Vagina (tissue), 2 donors: ENCODE results near the gene TMEM8B. TPM values are rescaled to one million over a fixed set of nuclear protein-coding genes. Genes with fewer than 3 reads are reported as not detected.
A peak's percentile ranks its signal among the peaks of the same experiment; 100 is the strongest.

Source experiments
- DNase-seq, 2 donors: peaks; one replicate each; pipeline ENCODE4 v3.0.0-alpha.2; 2017; ENCODE audit errors: extremely low spot score in 2 of 2
- H3K27ac ChIP-seq: fragments of 200-600 bp; sonication (generic); one replicate; pipeline ENCODE4 v1.5.1; 2019
- H3K27me3 ChIP-seq: fragments of 200-600 bp; sonication (generic); one replicate; pipeline ENCODE4 v1.5.1; 2019
- H3K36me3 ChIP-seq, 2 donors: fragments of 200-600 bp; sonication (generic); one replicate each; pipeline ENCODE4 v1.5.1; 2017 to 2019
- H3K4me1 ChIP-seq: fragments of 200-600 bp; sonication (generic); one replicate; pipeline ENCODE4 v1.5.1; 2019
- H3K4me3 ChIP-seq, 2 donors: fragments of 200-600 bp; sonication (generic); 1 replicate in 1 of 2; 2 replicates in 1 of 2; pipeline ENCODE4 v1.5.1; 2016 to 2019
- H3K9me3 ChIP-seq: fragments of 200-600 bp; sonication (generic); one replicate; pipeline ENCODE4 v1.5.1; 2019
- POLR2A ChIP-seq, 2 donors: fragments of 450-650 bp; IDR thresholded peaks; one replicate each; pipeline ENCODE4 v1.6.1; 2017; ENCODE audit warnings: antibody characterized with exemption in 2 of 2, mild to moderate bottlenecking in 2 of 2, moderate library complexity in 2 of 2
- POLR2AphosphoS5 ChIP-seq, 2 donors: sonication (generic); formaldehyde crosslinking; IDR thresholded peaks; one replicate each; pipeline ENCODE4 v1.9.0; 2017; ENCODE audit warnings: antibody characterized with exemption in 2 of 2, mild to moderate bottlenecking in 2 of 2, low read depth in 1 of 2; ENCODE audit not compliant: insufficient read depth in 1 of 2
- intact Hi-C: fragments of 100-400 bp; cut with DNase I; formaldehyde crosslinking; loops from one replicate; pipeline ENCODE4 v1.15.1; 2023
- total RNA-seq: library from RNA; depleted of rRNA; stranded (reverse); fragments of >200 nt; gene quantifications from one replicate; pipeline ENCODE4 v1.2.3, GENCODE V29; 2016
- TF ChIP-seq, protein P1 (sequence below), 3 experiments: fragments of 450-650 bp in 2 of 3; fragments of 200-600 bp in 1 of 3; sonication (generic) in 1 of 3; IDR thresholded peaks; one replicate each; pipeline ENCODE4 v1.5.1; 2017 to 2019; ENCODE audit warnings: antibody characterized with exemption in 3 of 3, mild to moderate bottlenecking in 2 of 3, moderate library complexity in 2 of 3

TMEM8B gene
- total RNA-seq, 1 donor from 2014 or later = 11.3 TPM

DNA sequence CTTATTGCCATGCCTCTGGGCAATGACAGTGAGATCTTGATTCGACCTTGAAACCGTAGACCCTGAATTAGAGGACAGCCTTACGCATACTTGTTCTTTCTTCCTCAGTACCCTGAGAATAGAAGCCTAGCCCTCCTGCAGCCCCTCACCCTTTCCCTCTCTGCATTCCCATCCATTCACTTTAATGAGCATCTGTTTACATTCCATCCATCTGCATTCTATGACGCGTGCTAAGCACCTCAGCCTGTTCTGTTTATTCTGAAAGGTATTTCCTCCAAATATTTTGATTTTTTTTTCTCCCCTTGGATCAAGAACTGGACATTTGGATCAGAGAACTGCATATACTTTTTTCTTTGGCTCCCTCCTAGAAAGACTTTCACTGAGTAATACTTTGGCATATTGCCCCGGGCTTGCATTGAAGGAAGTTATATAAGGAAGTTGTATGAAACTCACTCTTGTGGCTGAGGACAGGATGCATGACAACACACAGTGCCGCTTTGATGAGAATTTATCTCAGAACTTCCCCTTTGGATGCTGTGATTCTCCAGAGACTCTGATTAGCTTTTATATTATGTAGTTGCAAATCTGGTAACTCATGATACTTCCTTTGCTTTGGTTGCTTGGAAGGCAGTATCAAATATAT, 15.7 kb downstream of the TMEM8B start:
- H3K27ac ChIP-seq = peak overlapping the region; percentile 45
- no peak overlapping the region for H3K4me3 ChIP-seq
- no peaks in the 10 kb centered on the region for H3K27me3 ChIP-seq
- TF ChIP-seq POLR2A (IDR thresholded peaks at IDR 0.05) (no peak), POLR2AphosphoS5 (IDR thresholded peaks at IDR 0.05; ENCODE audit: insufficient read depth in 1 of 2, low read depth in 1 of 2) (peak in 1 of 2 donors; percentile 89)
- peaks cover 0 to 3% of the 10 kb centered on the region in 2 donors for H3K36me3 ChIP-seq
- no peak for DNase-seq
- intact Hi-C loops = loop anchor here (5.0 kb wide), 1 partner anchor 47 kb away; no protein-coding TSS in a partner anchor
- H3K9me3 ChIP-seq = no peaks in the 10 kb centered on the region
- peaks cover 30% of the 10 kb centered on the region for H3K4me1 ChIP-seq

DNA sequence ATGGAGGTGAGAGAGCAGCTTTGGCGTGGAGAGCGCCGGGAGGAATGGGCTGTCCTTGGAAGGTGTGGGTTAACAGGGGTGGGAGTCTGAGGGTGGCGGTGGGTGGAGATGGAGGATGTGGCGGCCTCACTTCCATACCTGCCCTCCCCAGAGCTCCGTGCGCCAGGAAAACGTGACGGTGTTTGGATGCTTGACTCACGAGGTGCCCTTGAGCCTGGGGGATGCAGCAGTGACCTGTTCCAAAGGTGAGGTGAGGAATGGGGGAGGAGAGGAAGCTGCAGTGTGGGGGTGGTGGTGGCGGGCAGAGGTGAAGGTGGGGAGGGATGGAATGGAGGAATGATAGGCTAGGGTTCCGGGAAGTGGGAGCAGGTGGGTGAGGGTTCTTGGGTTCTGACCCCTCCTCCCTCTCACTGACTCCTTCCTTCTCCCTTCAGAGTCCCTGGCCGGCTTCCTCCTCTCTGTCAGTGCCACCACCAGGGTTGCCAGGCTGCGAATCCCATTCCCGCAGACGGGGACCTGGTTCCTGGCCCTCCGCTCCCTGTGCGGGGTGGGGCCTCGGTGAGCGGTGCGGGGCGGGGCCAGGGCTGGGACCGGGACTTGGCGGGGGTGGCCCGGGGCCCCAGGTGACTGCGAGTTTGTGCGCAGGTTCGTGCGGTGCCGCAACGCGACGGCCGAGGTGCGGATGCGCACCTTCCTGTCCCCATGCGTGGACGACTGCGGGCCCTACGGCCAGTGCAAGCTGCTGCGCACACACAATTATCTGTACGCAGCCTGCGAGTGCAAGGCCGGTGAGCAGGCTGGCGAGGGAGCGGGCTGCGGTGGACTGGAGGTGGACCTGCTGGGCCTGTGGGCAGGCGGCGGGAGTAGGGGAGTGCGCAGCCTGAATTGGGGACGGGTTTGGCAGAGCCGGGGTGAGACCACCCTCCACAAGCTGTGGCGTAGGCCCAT, 17.1 kb downstream of the TMEM8B start:
- Histone ChIP-seq H3K27ac (no peak overlapping the region), H3K36me3 (peaks cover 0 to 3% of the 10 kb centered on the region in 2 donors), H3K4me3 (no peak overlapping the region), H3K4me1 (peaks cover 30% of the 10 kb centered on the region), H3K9me3 (no peaks in the 10 kb centered on the region), H3K27me3 (no peaks in the 10 kb centered on the region)
- intact Hi-C loops = loop anchor here (5.0 kb wide), 1 partner anchor 49 kb away; no protein-coding TSS in a partner anchor
- TF ChIP-seq POLR2AphosphoS5 (IDR thresholded peaks at IDR 0.05; ENCODE audit: insufficient read depth in 1 of 2, low read depth in 1 of 2) (no peak), POLR2A (IDR thresholded peaks at IDR 0.05) (no peak)
- TF ChIP-seq, protein P1, sequence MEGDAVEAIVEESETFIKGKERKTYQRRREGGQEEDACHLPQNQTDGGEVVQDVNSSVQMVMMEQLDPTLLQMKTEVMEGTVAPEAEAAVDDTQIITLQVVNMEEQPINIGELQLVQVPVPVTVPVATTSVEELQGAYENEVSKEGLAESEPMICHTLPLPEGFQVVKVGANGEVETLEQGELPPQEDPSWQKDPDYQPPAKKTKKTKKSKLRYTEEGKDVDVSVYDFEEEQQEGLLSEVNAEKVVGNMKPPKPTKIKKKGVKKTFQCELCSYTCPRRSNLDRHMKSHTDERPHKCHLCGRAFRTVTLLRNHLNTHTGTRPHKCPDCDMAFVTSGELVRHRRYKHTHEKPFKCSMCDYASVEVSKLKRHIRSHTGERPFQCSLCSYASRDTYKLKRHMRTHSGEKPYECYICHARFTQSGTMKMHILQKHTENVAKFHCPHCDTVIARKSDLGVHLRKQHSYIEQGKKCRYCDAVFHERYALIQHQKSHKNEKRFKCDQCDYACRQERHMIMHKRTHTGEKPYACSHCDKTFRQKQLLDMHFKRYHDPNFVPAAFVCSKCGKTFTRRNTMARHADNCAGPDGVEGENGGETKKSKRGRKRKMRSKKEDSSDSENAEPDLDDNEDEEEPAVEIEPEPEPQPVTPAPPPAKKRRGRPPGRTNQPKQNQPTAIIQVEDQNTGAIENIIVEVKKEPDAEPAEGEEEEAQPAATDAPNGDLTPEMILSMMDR (IDR thresholded peaks at IDR 0.05) = no peak
- no peak for DNase-seq

DNA sequence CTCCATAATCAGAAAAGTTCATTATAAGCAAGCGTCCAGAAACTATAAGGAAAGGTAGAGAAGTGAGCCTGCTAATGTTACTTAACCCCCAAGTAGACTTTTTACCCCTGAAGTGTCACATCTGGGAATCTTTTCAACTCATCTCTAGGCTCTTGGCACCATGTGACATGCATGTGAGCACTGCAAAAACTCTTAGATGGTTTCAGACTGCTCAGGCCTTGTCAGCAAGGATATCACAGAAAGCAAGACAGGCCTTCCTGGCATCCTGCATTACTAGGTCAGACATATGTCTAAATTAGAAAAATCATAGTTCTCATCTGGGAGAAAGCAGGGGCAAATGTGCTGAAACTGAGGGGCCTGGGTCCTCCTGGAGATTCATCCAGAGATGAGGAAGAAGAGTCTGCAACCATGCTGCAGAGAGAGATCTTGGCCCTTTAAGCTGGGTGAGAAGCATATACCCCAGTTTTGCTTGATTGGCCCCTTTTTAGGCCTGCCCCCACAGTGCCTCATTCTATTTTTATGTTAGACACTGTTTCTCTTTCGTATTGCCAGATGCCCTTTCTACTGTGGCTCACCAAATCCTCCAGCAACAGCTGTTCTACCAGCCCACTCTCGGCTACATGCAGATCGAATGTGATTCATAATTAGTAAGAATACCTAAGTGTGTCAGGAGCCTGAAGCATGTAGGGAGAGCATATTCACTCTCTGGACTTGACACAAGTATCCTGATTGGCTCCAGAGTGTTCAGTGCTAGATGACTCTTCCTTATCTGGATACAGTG, 19.0 kb downstream of the TMEM8B start:
- intact Hi-C loops = loop anchor here (5.0 kb wide), 1 partner anchor 51 kb away; no protein-coding TSS in a partner anchor

DNA sequence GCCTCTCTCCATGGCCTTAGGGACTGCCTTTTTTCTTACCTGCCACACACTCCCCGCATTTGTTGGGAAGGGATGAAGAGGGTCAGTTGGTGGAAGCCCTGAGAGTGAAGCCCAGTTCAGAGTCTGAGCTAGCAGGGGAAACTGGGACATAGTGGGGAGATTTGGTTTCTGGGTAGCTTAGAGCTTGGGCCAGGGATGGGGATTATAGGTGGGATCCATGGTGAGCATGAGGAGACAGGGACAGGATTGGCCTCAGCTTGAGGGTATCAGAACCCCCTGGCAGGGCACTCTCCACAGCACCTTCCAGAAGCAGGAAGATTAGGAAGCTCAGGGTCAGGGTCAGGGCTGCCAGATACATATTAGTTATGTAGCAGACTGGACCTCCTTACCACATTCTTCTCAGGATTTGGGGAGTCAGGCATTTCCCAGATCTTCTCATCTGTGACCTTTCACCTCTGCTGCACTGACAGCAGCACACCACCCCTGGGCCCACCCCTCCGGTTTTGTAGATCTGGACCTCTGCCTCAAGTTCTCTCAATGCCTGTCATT, 23.3 kb downstream of the TMEM8B start:
- no peaks in the 10 kb centered on the region for H3K4me1 ChIP-seq
- no peak overlapping the region for H3K27ac ChIP-seq
- intact Hi-C loops = no loop called here
- no peaks in the 10 kb centered on the region for H3K9me3 ChIP-seq
- TF ChIP-seq POLR2A (IDR thresholded peaks at IDR 0.05) (no peak), POLR2AphosphoS5 (IDR thresholded peaks at IDR 0.05; ENCODE audit: insufficient read depth in 1 of 2, low read depth in 1 of 2) (no peak)
- TF ChIP-seq, protein P1 (IDR thresholded peaks at IDR 0.05) = no peak
- peak; percentile 67 to 79 for DNase-seq
- H3K36me3 ChIP-seq = no peaks in the 10 kb centered on the region
- H3K27me3 ChIP-seq = no peaks in the 10 kb centered on the region
- H3K4me3 ChIP-seq = no peak overlapping the region

More for the DNA sequence above, 19.0 kb downstream of the TMEM8B start:
- no peak for DNase-seq
- Histone ChIP-seq H3K27ac (peak overlapping the region; percentile 12), H3K36me3 (peaks cover 0 to 3% of the 10 kb centered on the region in 2 donors), H3K9me3 (no peaks in the 10 kb centered on the region), H3K4me3 (no peak overlapping the region), H3K4me1 (peaks cover 30% of the 10 kb centered on the region), H3K27me3 (no peaks in the 10 kb centered on the region)
- TF ChIP-seq, protein P1 (IDR thresholded peaks at IDR 0.05) = no peak
- no peak for TF ChIP-seq POLR2A (IDR thresholded peaks at IDR 0.05)
- no peak for TF ChIP-seq POLR2AphosphoS5 (IDR thresholded peaks at IDR 0.05; ENCODE audit: insufficient read depth in 1 of 2, low read depth in 1 of 2)
